C4-2B (cell line): ENCODE data around the gene TOP1.

ENCODE experiments used
- H3K27ac ChIP-seq: fragments of 450-650 bp; 2 replicates; pipeline ENCODE4 v1.5.1; 2017
- ZFX ChIP-seq: fragments of 450-650 bp; IDR thresholded peaks from 2 replicates; pipeline ENCODE4 v1.6.1; 2017
- TF ChIP-seq, protein P1 (sequence below): fragments of 450-650 bp; conservative IDR thresholded peaks from 2 replicates; pipeline ENCODE4 v1.5.1; 2017; ENCODE audit warnings: mild to moderate bottlenecking

Gene TOP1

GRCh38 chr20:41005361-41005729 lies 23.3 kb upstream of the TOP1 start:
- H3K27ac ChIP-seq, result peak overlapping the region; percentile 79
- no peak for TF ChIP-seq ZFX
- TF ChIP-seq, protein P1, sequence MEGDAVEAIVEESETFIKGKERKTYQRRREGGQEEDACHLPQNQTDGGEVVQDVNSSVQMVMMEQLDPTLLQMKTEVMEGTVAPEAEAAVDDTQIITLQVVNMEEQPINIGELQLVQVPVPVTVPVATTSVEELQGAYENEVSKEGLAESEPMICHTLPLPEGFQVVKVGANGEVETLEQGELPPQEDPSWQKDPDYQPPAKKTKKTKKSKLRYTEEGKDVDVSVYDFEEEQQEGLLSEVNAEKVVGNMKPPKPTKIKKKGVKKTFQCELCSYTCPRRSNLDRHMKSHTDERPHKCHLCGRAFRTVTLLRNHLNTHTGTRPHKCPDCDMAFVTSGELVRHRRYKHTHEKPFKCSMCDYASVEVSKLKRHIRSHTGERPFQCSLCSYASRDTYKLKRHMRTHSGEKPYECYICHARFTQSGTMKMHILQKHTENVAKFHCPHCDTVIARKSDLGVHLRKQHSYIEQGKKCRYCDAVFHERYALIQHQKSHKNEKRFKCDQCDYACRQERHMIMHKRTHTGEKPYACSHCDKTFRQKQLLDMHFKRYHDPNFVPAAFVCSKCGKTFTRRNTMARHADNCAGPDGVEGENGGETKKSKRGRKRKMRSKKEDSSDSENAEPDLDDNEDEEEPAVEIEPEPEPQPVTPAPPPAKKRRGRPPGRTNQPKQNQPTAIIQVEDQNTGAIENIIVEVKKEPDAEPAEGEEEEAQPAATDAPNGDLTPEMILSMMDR, result no peak

GRCh38 chr20:41006126-41006935 lies 22.3 kb upstream of the TOP1 start:
- H3K27ac ChIP-seq, result peak overlapping the region; percentile 79

GRCh38 chr20:41006936-41007474 lies 21.6 kb upstream of the TOP1 start:
- TF ChIP-seq ZFX, result no peak
- TF ChIP-seq, protein P1, result no peak
- no peak overlapping the region for H3K27ac ChIP-seq

More at GRCh38 chr20:41006126-41006935, 22.3 kb upstream of the TOP1 start:
- TF ChIP-seq, protein P1, result no peak
- TF ChIP-seq ZFX, result no peak

DNA sequence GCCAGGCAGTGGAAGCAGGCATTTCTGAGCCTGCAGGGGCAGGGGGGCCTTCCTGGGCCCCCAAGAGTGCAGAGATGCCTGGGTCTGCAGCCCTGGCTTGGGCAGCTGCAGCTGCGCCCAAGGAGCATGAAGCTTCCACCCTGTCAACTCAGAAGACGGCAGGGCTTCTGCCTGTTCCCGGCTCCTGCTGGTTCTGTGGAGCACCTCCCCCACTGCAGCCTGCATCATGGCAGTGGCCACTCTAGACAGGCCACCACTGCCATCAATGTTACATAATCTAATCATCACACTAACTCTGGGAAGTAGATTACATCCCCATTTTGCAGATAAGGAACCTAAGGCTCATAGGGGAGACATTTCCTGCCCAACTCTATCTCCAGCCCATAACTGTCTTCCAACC lies 21.1 kb upstream of the TOP1 start:
- H3K27ac ChIP-seq, result no peak overlapping the region
- TF ChIP-seq, protein P1, result no peak
- no peak for TF ChIP-seq ZFX

DNA sequence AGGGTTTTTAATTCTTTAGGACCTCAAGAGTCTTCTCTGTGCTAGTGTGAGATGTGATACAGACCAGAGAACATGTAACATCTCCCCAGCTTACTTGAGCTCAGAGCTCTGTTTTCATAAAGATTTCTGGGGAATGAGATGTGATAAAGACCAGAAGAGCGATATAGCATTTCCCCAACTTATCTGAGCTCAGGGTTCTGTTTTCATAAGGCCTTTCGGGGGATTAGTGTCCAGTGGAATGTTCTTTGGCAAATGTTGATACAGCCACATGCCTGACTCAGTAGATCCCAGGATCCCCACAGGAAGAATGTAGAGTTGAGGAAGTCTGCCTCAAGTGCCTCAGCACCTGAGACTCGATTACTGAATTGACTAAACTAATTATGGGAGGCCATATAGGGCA lies 18.7 kb upstream of the TOP1 start:
- no peak overlapping the region for H3K27ac ChIP-seq
- TF ChIP-seq, protein P1, result no peak
- no peak for TF ChIP-seq ZFX

DNA sequence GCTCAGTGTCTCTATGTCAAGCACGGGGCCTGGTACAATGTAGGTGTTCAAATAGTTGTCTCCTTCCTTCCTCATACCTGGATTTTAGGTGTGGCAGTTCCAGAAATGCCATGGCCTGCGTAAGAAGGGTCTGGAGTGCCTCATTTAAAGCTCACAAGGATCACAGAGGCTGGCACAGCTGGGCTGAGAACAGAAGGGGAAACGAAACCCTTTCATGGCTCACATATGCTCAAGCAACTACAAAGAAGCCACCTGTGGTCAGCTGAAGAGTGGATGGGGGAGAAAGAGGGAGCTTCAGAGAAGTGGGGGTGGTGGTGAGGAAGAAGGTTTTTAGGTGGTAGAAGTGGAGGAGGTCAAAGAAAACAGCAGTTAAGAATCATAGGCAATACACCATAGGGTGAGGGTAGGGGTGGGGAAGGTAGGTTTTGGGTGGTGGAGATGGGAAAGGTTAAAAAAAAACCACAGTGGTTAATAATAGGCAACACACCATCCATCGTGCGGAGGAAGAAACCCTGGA lies 17.0 kb upstream of the TOP1 start:
- H3K27ac ChIP-seq, result no peak overlapping the region
- no peak for TF ChIP-seq ZFX
- TF ChIP-seq, protein P1, result no peak

GRCh38 chr20:41014561-41015088 lies 14.0 kb upstream of the TOP1 start:
- no peak for TF ChIP-seq ZFX
- TF ChIP-seq, protein P1, result no peak
- H3K27ac ChIP-seq, result no peak overlapping the region
